Fibroblast of the conjunctiva (primary cell): Measurements from ENCODE around the gene TDP1.
A peak's percentile ranks its signal among the peaks of the same experiment; 100 is the strongest.

Experiments
- DNase-seq: peaks from one replicate; pipeline ENCODE4 v3.0.0-alpha.2; 2010; ENCODE audit warnings: low read depth

Gene TDP1

GRCh38 chr14:89941830-89942377 lies 13.8 kb upstream of the TDP1 start:
- no peak for DNase-seq

GRCh38 chr14:89947344-89947743 lies 8.4 kb upstream of the TDP1 start:
- DNase-seq: no peak

GRCh38 chr14:89952576-89952975 lies 3.2 kb upstream of the TDP1 start:
- DNase-seq: no peak

- no peak for DNase-seq
Measured at GRCh38 chr14:89953602-89954001, 2.1 kb upstream of the TDP1 start.

GRCh38 chr14:89954070-89955021 lies 1.4 kb upstream of the TDP1 start, which contains the start of gene EFCAB11:
Gene EFCAB11 (minus strand): TSS chr14:89954730. CDS start chr14:89954660, 70 bp downstream.
- DNase-seq: peak; percentile 97

- no peak for DNase-seq
Measured at GRCh38 chr14:89955022-89955744, 544 bp upstream of the TDP1 start.

- DNase-seq: no peak
Measured at GRCh38 chr14:89956661-89957009, 908 bp downstream of the TDP1 start.

- no peak for DNase-seq
Measured at GRCh38 chr14:89957376-89957775, 1.6 kb downstream of the TDP1 start.

- no peak for DNase-seq
Measured at GRCh38 chr14:89957791-89958190, 2.1 kb downstream of the TDP1 start.

GRCh38 chr14:89958966-89959365 lies 3.2 kb downstream of the TDP1 start:
- no peak for DNase-seq

- DNase-seq: no peak
Measured at GRCh38 chr14:89959853-89960445, 4.2 kb downstream of the TDP1 start.

GRCh38 chr14:89960914-89961313 lies 5.2 kb downstream of the TDP1 start:
- no peak for DNase-seq

- DNase-seq: no peak
Measured at GRCh38 chr14:89963288-89963978, 7.7 kb downstream of the TDP1 start.

- DNase-seq: no peak
Measured at GRCh38 chr14:89965839-89966238, 10.1 kb downstream of the TDP1 start.

- peak; percentile 57 for DNase-seq
Measured at GRCh38 chr14:89973234-89973823, 17.6 kb downstream of the TDP1 start.

- DNase-seq: no peak
Measured at GRCh38 chr14:89977668-89978067, 21.9 kb downstream of the TDP1 start.

GRCh38 chr14:89978656-89979055 lies 22.9 kb downstream of the TDP1 start:
- no peak for DNase-seq

GRCh38 chr14:89983375-89983774 lies 27.6 kb downstream of the TDP1 start:
- DNase-seq: no peak

- DNase-seq: no peak
Measured at GRCh38 chr14:89986462-89987160, 30.9 kb downstream of the TDP1 start.

GRCh38 chr14:89987161-89987475 lies 31.4 kb downstream of the TDP1 start:
- DNase-seq: no peak

- no peak for DNase-seq
Measured at GRCh38 chr14:89988787-89989186, 33.1 kb downstream of the TDP1 start.
